ENCODE measurements around the gene NT5DC3.

NT5DC3 gene

DNA sequence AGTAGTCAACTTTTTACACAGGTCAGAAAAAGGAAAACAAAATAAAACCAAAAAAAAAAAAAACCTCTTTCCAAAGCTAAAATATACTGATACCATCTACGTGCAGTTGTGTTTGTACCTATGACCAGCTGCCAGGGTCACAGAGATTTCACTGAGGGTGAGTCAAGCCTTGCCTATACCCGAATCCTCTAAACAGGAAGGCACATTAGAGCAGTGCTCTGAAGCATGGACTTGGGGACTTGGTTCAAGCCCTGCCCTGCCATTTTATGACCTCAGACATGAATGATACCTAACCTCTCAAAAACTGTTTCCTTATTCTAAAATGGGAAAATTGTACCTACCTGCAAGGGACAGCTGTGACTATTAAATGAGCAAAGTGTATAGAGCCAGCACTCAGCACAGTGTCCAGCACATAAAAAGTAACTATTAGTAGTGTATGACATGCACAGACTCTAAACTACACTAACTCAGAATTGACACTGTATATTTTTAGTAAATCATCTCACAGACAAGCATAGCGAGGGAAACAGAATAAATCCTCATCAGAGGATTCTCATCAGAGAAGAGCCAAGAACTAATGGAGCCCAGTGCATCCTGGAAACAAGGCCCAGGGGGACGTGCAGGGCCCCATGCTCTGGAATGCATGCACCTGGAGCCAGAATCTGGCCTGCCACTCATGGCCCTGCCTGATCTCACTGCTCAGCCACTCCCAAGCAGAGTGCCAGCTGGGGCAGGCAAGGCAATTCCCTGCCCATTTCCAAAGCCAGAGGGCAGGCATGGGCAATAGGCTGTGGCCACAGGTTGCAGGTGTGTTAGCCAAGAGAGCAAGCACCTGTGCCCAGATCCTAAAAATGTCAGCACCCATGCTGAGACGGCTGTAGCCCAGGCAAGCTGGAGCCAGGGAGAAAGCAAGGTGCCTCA is 57.0 kb downstream of the NT5DC3 start:
- DNase-seq (ENCODE audit: low read depth) = no peak

GRCh38 chr12:103782399-103782798 is 58.6 kb downstream of the NT5DC3 start:
- no peak for DNase-seq (ENCODE audit: low read depth)

DNA sequence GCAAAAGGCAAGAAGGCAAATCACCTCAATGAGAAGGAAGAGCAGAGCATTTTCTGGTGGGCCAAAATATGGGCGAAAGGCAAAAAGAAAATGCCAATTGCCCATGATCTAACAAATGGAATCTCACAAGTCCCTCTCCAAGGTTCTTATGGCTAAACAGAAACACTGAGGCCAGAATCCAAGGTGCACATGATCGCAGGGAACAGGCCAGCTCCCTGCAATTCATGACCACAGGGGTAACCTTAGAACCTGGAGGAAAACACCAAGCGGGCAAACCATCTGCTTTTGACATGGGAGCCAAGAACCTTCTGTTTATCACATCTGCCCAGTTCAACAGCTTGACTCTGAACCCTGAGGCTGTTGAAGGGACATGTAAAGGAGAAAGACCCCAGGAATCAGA is 60.0 kb downstream of the NT5DC3 start:
- no peak for DNase-seq (ENCODE audit: low read depth)

DNA sequence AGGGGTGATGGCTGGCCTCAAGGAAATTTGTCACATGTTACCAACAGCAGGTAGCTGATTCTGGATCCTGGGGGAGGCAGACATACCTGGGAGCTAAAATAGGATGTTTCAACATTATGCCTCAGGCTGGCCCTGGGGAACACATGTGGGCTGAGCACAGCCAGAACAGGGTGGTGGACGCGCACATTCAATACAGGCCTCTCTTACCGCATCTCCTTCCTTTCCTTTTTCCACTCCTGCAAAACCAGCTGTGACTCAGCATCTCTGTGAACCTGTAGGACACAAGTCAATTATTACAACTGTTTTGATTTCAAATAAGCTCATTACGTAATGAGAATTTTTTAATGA is 61.0 kb downstream of the NT5DC3 start:
- peak; percentile 31 for DNase-seq (ENCODE audit: low read depth)

DNA sequence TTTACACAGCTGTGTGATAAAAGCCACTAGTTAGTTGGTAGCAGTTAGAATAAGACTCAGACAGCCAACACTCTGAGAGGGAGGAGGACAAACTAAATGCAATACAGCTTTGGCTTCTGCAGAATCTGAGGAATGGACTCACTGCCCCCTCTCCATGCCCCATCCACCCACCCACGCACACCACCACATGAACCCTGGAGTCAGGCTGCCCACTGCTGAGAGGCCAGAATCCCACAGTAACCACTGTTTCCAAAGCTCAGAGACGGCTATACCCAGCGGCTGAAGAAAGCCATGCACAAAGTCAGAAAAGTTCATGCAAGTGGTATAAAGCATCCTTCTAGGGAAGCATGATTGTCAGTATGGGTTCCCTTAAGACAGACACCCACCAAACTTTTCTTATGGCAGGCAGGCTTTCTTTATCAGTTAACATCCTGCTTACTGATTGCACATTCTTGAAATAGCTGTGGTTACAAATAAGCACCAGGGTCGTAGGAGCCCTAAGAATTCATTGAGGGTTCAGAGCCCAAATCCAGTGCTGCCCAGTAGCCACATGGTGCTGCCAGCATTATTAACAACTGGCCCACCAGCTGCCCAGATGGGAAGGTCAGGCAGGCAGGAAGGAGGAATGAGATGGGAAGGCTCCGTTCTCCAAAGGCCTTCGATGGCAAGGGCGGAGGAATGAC is 61.5 kb downstream of the NT5DC3 start:
- peak; percentile 49 for DNase-seq (ENCODE audit: low read depth)

DNA sequence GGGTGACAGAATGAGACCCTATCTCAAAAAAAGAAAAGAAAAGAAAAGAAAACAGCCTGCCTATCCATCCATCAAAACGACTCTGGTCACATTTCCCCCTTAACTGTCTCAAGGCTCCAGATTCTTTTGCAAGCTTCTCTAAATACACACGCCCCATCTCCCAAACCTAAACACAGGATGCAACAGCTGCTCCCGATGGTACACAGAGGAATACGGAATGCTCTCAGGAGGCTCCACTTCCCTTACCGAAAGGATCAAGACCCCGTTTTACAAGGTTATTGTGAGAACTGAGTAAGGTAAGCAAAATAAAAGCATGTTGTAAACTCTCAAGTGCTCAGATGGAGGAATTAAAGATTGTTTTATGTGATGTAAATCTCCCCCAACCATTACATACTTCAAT is 62.3 kb downstream of the NT5DC3 start:
- no peak for DNase-seq (ENCODE audit: low read depth)

- DNase-seq (ENCODE audit: low read depth) = no peak
Measured at GRCh38 chr12:103774977-103775560, 66.0 kb downstream of the NT5DC3 start.

GRCh38 chr12:103773109-103773910 is 67.7 kb downstream of the NT5DC3 start:
- no peak for DNase-seq (ENCODE audit: low read depth)

GRCh38 chr12:103772367-103773108 is 68.5 kb downstream of the NT5DC3 start:
- no peak for DNase-seq (ENCODE audit: low read depth)

DNA sequence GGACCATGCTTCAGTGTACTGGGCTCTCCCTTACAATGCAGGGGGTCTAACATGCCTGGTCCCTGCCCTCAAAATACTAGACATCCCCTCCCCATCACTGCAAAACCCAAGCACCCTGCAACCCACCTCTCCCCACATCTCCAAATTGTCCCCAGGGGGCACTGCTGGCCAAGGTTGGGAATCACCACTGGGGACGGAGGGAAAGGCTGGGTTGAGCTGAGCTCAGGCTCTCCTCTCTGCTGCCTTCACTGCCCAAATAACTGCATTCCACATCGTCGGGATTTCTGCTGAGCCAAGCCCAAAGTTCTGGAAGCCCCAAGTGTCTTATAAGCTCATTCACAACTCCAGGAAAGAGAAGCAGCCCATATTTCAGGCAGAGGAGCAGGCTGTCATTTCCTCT is 69.6 kb downstream of the NT5DC3 start:
- peak; percentile 65 for DNase-seq (ENCODE audit: low read depth)

- no peak for DNase-seq (ENCODE audit: low read depth)
Measured at GRCh38 chr12:103769240-103769945, 71.6 kb downstream of the NT5DC3 start.

DNA sequence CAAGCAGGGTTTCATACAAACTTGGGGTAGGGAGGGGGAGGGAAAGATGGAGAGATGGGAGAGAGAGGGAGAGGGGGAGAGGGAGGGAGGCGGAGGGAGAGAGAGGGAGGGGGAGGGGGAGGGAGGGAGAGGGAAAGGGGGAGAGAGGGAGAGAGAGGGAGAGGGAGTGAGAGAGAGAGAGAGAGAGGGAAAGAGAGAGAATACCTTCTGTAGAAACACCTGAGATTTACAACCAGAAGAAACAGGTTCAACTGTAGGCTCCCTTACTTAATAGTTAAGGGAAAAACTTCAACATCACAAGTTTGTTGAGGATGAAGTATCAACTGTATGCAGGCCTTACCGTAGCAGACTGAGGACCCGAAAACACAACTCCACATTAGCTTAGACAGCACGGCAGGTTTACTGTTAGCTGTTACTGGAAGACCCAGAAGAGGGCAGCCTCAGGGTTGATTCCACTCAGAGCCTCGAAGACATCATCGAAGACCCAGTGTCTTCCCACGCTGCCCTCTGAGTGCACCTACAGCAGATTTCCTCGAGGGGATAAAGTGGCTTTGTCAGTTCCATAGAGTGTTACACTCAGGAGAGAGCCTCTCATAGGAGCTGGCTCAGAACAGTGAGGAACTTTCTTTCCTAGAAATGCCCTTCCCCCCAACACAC is 72.4 kb downstream of the NT5DC3 start:
- DNase-seq (ENCODE audit: low read depth) = no peak

DNA sequence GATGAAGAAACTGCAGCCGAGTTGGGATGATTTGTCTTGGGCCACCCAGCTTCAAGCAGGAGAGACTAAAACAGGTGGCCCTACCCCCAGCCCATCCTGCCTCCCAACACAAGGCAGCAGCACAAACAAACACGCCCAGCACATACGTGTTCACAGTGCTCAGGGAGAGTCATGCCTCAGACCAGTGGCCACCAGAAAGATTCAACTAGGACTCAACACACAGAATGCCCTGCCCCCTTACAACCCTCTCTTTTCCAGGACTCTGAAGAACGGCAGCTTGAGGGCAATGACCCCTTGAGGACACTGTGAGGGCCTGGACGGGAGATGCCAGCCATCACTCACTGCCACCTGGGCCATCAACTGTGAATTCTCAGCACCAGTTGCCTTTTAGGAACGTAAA is 75.0 kb downstream of the NT5DC3 start:
- no peak for DNase-seq (ENCODE audit: low read depth)

- no peak for DNase-seq (ENCODE audit: low read depth)
Measured at GRCh38 chr12:103765322-103765721, 75.7 kb downstream of the NT5DC3 start.

DNA sequence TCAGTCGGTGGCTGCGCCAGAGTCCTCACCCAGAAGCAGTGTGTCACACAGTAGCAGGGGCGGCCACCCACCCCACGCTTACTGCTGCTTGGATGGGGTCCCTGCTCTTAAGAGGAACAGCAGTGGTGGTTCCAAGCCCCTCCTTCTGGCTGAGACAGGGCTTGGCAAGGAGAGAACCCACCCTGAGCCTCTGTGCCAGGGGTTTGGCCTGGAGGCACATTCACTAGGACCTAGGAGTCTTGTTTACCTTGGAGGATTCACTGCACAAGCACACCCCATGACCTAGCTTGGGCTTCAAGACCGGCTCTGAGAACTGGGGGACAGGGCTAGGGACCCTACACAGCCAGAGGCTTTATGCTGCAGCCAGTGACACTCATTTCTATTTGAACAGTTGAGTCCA is 78.6 kb downstream of the NT5DC3 start:
- DNase-seq (ENCODE audit: low read depth) = no peak

GRCh38 chr12:103758310-103759089 is 82.5 kb downstream of the NT5DC3 start:
- DNase-seq (ENCODE audit: low read depth) = no peak

- no peak for DNase-seq (ENCODE audit: low read depth)
Measured at GRCh38 chr12:103757248-103757647, 83.8 kb downstream of the NT5DC3 start.

- DNase-seq (ENCODE audit: low read depth) = no peak
Measured at GRCh38 chr12:103756443-103756842, 84.6 kb downstream of the NT5DC3 start.

DNA sequence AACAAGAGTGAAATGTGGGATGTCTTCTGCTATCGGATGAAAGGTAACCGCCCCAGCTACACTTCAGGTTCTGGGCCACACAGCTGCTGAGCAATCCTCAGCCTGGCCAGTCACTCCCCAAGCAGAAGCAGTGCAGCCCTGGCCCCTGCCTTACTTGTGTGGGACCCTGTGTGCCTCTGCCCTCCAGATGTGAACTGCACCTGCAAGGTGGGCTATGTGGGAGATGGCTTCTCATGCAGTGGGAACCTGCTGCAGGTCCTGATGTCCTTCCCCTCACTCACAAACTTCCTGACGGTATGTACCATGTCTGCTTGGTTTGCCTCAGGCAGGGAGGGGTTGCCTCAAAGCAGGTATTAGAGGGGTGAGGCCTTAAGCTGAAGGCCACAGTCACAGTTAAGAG is 85.6 kb downstream of the NT5DC3 start:
- no peak for DNase-seq (ENCODE audit: low read depth)

GRCh38 chr12:103751600-103751999 is 89.4 kb downstream of the NT5DC3 start:
- DNase-seq (ENCODE audit: low read depth) = no peak

Data from EH (cell line).